SKM-1 (cell line): ENCODE results near the gene GNA15.
A peak's percentile ranks its signal among the peaks of the same experiment; 100 is the strongest.
"Not testable (repeated sequence)": the region's sequence is repeated elsewhere in the genome, so short reads cannot be mapped to it uniquely, and the experiment has no call there.

ENCODE experiments used
- DNase-seq: peaks from one replicate; lab custom pipeline; 2025; ENCODE audit not compliant: unreplicated experiment; lab: John Stamatoyannopoulos, UW

Gene GNA15, protein sequence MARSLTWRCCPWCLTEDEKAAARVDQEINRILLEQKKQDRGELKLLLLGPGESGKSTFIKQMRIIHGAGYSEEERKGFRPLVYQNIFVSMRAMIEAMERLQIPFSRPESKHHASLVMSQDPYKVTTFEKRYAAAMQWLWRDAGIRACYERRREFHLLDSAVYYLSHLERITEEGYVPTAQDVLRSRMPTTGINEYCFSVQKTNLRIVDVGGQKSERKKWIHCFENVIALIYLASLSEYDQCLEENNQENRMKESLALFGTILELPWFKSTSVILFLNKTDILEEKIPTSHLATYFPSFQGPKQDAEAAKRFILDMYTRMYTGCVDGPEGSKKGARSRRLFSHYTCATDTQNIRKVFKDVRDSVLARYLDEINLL

DNA sequence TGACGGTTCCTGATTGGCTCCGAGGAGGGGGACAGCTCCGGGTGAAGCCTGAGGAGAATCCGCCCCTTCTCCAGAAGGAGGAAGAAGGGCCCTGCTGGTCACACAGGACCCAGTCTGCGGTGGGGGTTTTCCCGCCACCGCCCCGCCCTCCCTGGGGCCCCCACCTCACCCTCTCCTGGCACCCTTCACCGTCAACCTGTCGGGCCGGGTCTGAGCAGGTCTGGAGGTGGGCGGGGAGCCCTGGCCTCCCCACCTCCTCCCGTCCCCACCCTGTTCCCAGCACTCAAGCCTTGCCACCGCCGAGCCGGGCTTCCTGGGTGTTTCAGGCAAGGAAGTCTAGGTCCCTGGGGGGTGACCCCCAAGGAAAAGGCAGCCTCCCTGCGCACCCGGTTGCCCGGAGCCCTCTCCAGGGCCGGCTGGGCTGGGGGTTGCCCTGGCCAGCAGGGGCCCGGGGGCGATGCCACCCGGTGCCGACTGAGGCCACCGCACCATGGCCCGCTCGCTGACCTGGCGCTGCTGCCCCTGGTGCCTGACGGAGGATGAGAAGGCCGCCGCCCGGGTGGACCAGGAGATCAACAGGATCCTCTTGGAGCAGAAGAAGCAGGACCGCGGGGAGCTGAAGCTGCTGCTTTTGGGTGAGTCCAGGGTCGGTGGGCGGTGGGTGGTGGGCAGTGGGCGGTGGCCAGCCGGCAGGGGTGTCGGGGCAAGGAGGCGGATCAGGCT is at the start of gene GNA15:
Gene GNA15, plus strand, starts transcription at position 73 of the 723 bp plus-strand sequence. Its CDS starts 418 bp downstream, at position 491.
- DNase-seq = peak; percentile 70

DNA sequence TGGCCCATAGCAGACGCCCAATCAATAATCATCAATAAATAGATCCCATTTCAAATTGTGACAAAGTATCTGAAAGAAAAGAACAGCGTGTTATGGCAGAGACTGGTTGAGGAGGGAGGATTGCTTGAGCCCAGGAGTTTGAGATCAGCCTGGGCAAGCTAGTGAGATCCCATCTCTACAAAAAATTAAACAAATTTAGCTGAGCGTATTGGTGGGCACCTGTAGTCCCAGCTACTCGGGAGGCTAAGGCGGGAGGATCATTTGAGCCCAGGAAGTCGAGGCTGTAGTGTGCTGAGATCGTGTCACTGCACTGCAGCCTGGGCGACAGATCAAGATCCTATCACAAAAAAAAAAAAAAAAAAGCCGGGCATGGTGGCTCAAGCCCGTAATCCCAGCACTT is 48.1 kb upstream of the GNA15 start:
- no peak for DNase-seq

DNA sequence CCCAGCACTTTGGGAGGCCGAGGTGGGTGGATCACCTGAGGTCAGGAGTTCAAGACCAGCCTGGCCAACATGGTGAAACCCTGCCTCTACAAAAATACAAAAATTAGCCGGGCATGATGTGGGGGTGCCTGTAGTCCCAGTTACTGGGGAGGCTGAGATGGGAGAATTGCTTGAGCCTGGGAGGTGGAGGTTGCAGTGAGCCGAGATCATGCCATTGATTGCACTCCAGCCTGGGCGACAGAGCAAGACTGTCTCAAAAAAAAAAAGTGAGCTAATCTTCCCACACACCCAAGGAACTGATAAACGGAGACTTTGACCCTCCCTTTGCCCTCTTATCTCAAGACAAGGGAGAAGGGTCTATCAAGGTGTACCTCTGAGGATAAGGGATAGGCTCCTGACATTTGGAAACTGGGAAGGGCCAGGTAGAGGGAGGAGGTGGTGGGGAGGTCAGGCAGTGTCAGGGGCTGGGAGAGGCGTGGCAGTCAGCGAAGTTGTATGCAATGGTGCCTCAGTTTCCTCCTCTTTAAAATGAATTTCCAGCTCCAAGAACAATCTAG is 46.5 kb upstream of the GNA15 start:
- DNase-seq = not testable (repeated sequence)

DNA sequence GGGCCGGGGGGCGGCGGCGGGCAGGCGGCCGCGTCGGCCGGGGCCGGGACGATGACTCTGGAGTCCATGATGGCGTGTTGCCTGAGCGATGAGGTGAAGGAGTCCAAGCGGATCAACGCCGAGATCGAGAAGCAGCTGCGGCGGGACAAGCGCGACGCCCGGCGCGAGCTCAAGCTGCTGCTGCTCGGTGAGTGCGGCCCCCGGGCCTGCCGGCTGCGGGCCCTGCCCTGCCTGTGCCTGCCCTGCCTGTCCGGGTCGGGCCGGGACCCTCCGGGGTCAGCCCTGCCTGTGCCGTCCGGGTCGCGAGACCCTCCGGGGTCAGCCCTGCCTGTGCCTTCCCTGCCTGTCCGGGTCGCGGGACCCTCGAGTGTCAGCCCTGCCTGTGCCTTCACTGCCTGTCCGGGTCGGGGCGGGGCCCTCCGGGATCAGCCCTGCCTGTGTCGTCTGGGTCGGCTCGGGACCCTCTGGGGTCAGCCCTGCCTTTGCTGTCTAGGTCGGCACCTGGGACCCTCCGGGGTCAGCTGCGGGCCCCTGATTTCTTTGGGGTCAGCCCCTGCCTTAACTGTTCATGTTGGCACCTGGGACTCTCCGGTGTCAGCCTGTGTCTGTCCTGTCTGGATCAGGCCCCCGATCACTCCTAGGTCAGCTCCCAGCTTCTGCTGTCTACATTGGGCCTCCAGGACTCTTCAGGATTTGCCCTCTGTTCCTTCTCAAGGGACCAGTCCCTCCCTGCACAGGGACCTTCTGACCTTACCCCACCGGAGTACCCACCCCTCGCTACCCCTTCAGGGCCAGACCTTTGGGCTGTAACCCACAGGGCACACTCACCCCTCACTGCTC is 41.0 kb upstream of the GNA15 start:
- DNase-seq = no peak

DNA sequence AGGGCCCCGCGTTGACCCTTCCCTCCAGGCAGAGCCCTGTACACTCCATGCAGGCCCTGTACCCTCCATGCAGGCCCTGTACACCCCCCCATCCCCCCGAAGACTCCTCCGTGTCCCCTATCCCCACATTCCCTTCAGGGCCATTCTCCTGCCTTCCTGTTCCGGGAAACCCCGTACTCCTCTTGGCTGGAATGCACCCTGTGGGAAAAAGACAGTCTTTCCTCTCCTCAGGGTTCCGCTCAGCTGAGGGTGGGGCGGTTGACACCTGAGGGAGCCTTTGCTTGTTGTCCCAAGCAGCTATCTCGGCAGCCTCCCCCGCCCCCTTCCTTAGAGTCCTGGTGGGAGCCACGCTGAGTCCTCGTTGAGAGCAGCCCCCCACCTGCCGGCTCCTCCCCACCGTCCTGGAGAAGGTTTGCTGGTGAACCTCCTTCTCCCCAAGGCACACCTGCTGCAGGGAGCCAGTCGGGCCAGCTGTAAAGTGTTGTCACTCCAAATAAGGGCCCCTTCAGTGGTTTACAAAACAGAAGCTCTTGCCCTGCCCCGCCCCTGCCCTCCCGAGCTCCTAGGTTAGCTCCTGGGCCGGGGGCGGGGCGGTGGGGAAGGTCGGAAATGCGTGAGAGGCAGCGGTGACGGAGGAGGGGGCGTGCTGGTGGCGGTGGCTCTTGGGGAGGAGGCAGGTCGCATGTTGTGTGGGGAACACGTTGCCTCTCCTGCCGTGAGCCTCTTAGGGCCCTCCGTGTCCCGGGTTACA is 40.2 kb upstream of the GNA15 start:
- DNase-seq = no peak

DNA sequence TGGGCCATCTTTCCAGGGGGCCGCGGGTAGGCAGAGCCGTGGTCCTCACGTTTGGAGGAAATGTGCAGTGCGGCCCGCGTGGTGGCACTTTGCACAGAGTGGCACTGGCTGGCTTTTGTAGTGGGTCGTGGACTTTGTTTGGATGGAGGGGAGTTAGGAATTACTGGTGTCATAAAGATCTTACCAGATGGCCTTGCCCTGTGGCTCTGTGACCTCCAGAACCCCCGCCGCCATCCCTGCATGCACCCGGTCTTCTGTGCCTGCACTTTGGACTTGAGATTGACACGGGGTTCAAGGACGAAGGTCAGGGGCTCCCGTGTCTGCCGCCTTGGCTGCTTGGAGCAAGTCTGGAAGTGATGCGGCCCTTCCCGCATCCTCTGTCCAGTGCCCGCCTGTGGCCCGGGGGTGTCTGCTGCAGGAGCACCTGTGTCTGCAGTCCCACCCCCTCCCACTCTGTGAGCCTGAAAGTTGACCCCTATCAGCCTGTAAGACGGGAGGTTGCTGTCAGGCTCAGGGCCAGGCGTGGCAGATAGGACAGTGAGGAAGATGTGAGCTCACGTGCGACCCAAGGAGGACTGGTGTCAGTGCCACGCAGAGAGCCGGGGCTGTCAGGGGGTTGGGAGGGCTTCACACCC is 39.4 kb upstream of the GNA15 start:
- DNase-seq = no peak

DNA sequence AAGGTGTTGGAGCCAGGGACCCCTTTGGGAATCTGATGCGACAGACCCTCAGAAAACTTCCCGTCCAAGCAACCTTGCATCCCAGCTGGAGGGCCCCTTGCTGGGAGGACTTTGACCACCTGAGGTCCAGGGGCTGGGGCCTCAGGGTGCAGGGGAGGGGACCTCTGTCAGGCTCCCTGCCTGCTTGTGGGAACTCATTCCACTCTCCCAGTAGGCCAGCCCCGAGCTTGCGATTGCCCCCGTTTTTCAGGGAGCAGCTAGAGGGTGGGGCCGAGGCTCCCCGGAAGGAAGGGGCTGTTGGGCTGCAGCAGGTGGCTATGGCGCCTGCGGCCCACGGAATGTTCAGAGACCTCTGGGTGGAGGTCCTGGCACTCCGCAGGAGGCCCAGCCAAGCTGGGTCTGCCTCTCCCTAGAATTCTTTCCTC is 38.9 kb upstream of the GNA15 start:
- no peak for DNase-seq

DNA sequence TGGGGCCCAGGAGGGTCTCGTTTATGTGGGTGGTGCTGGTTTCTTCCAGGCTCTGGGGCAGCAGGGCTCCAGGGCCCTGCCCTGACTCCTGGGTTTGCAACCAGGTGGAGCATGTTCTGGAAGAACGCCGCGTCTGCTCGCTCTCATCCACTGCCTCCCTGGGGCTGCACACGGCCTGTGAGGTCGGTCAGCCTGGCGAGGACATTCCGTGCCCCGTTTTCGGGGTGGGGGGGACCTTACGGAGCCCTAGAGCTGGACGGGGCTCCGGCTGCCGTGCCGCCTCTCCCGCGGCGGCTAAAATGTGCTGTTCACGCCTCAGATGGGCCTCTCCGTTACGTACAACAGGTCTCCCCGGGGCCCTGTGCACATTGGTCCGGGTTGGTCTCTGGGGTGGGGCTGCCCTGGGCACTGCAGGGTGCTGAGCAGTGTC is 38.4 kb upstream of the GNA15 start:
- DNase-seq = no peak

DNA sequence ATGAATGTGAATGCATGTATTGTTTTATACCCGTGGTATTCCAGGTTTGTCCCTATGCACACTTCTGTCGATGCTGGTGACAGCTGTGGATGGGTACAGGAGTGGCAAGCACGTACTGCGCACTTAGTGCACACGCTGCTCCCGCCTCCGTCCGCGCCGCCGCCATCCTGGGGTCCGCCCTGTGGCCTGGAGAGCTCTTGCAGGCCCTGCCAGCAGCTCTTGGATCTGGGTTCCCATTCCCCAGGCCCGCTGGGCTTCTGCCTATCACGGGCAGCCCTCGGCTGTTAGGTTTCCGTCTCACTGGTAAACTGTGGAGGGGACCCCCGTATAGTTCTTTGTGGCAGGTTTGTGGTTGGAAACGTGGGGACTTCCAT is 37.7 kb upstream of the GNA15 start:
- no peak for DNase-seq

DNA sequence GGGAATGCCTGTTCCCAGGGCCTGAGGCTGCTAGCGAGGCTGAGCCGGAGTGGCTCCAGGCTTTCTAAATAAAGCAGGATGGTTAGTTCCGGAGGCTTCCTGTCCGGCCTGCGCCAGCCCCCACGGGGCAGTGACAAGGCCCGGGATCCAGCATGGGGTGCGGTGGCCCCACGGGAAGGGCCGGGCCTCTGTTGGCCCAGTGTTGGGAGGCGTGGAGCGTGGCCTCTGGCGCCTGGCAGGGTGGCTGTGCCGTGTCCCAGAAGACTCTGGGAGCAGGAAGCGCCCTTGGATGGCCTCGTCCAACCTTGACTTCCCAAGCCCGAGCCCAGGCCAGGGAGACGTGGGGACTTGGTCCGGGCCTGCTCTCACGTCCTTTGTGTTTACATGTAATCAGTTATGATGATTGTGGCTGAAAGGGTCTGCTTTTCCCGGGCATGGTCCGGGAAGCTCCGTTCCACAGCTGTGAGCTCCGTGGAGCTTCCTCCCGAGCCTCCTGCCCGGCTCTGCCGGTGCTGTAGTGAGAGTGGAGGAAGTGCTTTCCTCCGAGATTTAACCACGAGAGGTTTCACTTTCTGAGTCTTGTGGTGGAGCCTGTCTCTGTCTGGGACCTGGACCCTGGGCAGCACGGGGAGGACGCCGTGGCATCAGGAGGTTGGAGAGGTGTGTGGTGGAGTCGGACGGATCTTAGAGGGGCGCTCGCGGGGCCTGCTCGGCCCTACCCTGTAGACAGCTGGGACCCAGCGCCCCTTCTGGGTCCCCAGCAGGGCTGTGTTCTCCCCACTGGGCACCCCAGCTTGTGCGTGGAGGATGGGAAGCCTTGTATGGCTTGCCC is 37.1 kb upstream of the GNA15 start:
- DNase-seq = no peak

DNA sequence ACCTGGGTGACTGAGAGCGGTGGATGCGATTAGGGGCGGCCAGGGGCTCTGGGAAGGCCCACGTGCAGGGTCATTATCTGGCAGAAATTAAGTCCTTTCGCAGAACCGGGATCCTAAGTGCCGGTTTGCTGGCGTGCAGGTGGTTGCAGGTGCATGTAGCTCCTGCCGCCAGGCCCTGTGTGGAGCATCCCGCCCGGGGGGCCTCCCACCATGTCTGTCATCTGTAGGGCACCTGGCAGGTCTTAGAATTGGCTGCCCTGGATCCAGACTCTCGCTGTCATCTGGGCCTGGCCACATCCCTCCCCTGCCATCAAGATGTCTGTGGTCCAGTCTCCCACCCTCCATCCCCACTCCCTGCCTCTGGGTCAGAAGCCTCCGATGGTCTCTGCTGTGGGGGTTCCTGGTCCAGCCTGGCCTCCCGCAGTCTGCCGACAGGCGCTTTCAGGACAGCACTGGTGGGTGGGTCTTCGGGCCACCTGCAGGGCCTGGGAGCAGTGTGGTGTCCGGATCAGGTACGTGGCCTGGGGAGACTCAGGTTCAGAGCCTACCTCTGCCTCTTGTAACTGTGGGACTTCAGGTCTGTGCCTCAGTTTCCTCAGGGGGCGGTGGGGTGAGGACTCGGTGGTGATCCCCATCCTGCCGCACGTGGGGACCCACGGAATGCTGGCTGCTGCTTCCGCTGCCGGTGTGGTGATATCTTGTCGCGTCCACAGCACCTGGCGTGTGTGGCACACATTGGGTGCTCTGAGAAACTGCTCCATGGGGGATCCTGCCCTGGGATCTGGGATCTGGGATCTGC is 36.3 kb upstream of the GNA15 start:
- no peak for DNase-seq

DNA sequence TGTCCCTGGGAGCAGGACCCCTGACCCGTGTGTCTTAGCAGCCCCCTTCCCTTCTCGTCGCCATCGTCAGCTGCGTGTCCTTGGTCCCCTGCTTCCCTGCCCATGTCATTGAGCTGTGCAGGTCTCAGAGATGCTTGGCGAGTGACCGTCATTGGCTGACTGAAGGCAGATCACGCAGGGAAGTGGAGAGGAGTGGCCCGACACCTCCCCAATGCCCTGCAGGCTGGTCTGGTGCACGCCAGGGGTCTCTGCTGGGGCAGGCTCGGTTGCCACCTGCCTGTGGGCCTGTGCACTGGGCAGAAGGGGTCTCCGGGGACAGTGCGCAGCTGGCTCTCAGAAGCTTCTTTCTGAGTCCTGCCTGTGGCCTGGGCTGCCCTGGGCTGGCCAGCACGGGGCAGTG is 35.5 kb upstream of the GNA15 start:
- no peak for DNase-seq

DNA sequence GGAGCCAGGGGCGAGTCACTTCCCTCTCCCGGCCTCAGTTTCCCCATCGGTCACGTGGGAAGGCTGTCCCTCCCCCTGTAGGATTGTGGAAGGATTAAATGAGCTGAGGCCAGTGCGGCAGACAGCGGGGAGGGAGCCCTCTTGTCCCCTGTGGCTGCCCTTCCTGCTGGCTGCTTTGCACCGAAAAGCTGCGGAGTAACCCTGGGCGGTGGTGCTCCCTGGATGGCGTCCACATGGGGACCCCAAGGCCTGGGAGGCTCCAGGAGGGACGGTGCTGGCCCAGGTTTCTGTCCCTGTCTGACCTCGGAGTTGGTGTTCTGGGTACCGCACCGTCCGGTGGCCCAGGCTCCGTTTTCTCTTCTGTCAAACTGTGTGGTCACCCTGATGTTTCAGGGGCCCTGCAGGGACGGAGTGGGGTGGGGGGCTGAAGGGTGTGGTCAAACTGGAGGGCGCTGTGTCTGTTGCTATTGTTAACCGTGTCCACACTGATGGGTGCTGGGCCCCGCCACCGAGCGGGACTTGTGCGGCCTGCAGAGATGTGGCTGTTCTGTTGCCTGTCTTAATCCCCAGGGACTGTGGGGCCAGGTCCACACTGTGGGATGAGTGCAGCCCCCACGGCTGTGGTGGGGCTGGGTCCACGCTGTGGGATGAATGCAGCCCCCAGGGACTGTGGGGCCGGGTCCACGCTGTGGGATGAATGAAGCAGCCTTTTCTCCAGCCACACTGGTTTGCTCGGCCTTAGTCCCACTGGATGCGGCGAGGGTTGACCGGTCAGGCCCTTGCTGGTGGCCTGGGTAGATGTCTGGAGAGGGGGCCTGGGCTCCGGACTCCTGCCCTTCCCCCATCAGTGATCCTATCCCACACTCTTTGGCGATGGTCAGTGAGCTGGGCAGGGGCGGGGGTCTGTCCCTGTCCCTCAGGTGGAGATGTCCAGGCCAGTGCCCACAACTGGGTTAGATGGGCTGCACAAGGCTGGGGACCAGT is 34.8 kb upstream of the GNA15 start:
- no peak for DNase-seq

DNA sequence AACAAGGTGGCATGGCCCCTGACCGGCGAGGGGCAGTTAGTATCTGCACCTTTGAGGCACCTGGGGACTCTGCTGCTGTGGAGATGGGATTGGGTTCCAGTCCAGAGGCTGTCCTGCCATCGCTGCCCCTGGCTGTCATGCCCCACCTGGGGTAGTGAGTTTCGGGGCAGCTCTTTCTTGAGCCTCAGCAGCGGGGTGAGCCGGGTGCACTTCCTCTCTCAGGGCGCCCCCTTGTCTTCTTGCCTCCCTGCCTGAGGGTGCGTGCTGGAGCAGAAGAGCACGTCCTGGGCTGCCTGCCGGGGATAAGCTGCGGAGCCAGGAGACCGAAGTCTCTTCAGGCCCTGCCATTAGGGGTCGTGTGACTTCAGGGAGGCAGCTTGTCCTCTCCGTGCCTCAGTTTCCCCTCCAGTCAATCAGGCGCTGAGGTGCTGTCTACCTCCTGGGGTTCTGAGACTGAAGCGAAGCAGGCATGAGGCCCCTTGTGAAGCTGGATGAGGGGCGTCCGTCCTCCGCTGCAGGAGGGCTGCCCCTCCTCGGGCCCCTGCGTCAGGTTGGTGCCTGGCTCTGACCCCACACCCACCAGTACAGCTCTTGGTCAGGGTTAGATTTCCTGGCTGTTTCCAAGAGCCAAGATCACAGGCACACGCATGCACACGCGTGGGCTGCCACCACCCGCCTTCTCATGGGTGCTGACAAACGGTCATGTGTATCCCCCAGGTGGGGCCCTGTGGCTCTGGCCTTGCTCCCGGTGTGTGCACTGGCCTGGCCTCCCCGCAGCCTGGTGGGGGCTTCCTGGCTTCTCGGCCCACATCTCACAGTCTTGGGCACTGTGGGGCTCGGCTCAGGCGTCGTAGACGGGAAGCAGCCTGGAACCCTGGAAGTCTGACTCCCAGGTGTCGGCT is 33.3 kb upstream of the GNA15 start:
- DNase-seq = no peak

DNA sequence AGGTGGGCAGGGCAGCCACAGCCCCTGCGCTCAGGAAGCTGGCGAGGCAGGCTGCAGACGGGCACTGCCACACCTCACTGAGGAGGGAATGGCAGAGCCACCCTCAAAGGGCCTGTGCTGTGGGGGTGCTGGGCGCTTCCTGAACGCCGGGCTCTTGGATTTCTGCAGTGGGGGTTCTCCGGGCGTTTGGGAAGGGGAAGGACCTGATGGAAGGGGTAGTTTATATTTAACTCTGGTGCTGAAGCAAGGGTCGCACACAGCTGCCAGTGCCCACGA is 31.2 kb upstream of the GNA15 start:
- no peak for DNase-seq
